ENCODE results near the gene MAGEF1. TPM values are rescaled to one million over a fixed set of nuclear protein-coding genes. Genes with fewer than 3 reads are reported as not detected.

The MAGEF1 gene
- total RNA-seq, 1 experiment from 2014 or later = 59.1 TPM

- CTCF ChIA-PET = no interaction called here
- H3K4me1 Mint-ChIP-seq (ENCODE audit: low read depth, unreplicated experiment) = no peaks in the 10 kb centered on the region
- no TSS peak for BruUV-seq (replicated peaks)
These were observed 20.2 kb downstream of the MAGEF1 start for GRCh38 chr3:184691397-184692231.

GRCh38 chr3:184690192-184690883 is 21.5 kb downstream of the MAGEF1 start:
- Mint-ChIP-seq H3K27ac (ENCODE audit: unreplicated experiment) (no peak overlapping the region), H3K4me1 (ENCODE audit: low read depth, unreplicated experiment) (no peaks in the 10 kb centered on the region), H3K9me3 (ENCODE audit: unreplicated experiment) (no peaks in the 10 kb centered on the region), H3K4me3 (ENCODE audit: unreplicated experiment) (no peak overlapping the region), H3K27me3 (ENCODE audit: insufficient read depth, unreplicated experiment) (no peaks in the 10 kb centered on the region), H3K36me3 (ENCODE audit: insufficient read depth, unreplicated experiment) (no peaks in the 10 kb centered on the region)
- Histone ChIP-seq H3K9me3 (no peaks in the 10 kb centered on the region), H3K36me3 (ENCODE audit: control insufficient read depth, insufficient read depth, low read length) (no peaks in the 10 kb centered on the region), H3K4me3 (ENCODE audit: low read depth, low read length) (no peak overlapping the region), H3K4me1 (no peaks in the 10 kb centered on the region), H3K27me3 (replicated peaks; ENCODE audit: control insufficient read depth, insufficient read depth, low read length) (no peaks in the 10 kb centered on the region)
- intact Hi-C loops (cut with micrococcal nuclease; ENCODE audit: unreplicated experiment) = no loop called here
- POLR2A ChIA-PET = no interaction called here
- no peak for DNase-seq
- BruUV-seq (replicated peaks) = no TSS peak
- TF ChIP-seq, protein P1, sequence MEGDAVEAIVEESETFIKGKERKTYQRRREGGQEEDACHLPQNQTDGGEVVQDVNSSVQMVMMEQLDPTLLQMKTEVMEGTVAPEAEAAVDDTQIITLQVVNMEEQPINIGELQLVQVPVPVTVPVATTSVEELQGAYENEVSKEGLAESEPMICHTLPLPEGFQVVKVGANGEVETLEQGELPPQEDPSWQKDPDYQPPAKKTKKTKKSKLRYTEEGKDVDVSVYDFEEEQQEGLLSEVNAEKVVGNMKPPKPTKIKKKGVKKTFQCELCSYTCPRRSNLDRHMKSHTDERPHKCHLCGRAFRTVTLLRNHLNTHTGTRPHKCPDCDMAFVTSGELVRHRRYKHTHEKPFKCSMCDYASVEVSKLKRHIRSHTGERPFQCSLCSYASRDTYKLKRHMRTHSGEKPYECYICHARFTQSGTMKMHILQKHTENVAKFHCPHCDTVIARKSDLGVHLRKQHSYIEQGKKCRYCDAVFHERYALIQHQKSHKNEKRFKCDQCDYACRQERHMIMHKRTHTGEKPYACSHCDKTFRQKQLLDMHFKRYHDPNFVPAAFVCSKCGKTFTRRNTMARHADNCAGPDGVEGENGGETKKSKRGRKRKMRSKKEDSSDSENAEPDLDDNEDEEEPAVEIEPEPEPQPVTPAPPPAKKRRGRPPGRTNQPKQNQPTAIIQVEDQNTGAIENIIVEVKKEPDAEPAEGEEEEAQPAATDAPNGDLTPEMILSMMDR (IDR thresholded peaks at IDR 0.05; ENCODE audit: insufficient read depth in 1 of 2, low read depth in 1 of 2, low read length in 1 of 2, severe bottlenecking in 1 of 2, unreplicated experiment in 1 of 2) = no peak
- CTCF ChIA-PET = no interaction called here

More at GRCh38 chr3:184691397-184692231, 20.2 kb downstream of the MAGEF1 start:
- intact Hi-C loops (cut with micrococcal nuclease; ENCODE audit: unreplicated experiment) = no loop called here
- H3K27ac Mint-ChIP-seq (ENCODE audit: unreplicated experiment) = no peak overlapping the region
- no peak for DNase-seq
- POLR2A ChIA-PET = no interaction called here
- no peaks in the 10 kb centered on the region for H3K9me3 Mint-ChIP-seq (ENCODE audit: unreplicated experiment)
- H3K9me3 ChIP-seq = no peaks in the 10 kb centered on the region
- no peaks in the 10 kb centered on the region for H3K36me3 ChIP-seq (ENCODE audit: control insufficient read depth, insufficient read depth, low read length)
- no peaks in the 10 kb centered on the region for H3K36me3 Mint-ChIP-seq (ENCODE audit: insufficient read depth, unreplicated experiment)
- H3K4me1 ChIP-seq = no peaks in the 10 kb centered on the region
- TF ChIP-seq, protein P1 (IDR thresholded peaks at IDR 0.05; ENCODE audit: insufficient read depth in 1 of 2, low read depth in 1 of 2, low read length in 1 of 2, severe bottlenecking in 1 of 2, unreplicated experiment in 1 of 2) = no peak
- no peak overlapping the region for H3K4me3 ChIP-seq (ENCODE audit: low read depth, low read length)
- no peak overlapping the region for H3K4me3 Mint-ChIP-seq (ENCODE audit: unreplicated experiment)
- H3K27me3 ChIP-seq (replicated peaks; ENCODE audit: control insufficient read depth, insufficient read depth, low read length) = no peaks in the 10 kb centered on the region
- H3K27me3 Mint-ChIP-seq (ENCODE audit: insufficient read depth, unreplicated experiment) = no peaks in the 10 kb centered on the region

DNA sequence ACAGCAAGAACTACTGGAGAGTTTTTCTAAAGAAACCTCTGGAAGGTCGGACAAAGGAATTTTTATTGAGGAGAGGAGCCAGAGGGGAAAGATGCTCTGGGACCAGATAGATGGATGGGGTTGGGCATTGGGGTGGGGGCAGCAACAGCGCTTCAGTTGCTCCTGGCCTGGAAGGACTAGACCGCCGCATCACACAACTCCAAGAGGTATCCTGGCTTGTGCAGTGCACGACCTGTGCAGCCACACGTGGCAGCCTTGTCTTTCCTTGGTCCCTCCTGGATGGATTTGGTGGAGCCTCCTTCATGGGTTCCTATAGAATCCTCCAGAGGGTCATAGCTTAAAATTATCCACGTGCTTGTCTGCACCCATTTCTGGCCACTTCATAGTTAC is 23.0 kb downstream of the MAGEF1 start:
- H3K36me3 Mint-ChIP-seq (ENCODE audit: insufficient read depth, unreplicated experiment) = no peaks in the 10 kb centered on the region
- H3K9me3 Mint-ChIP-seq (ENCODE audit: unreplicated experiment) = no peaks in the 10 kb centered on the region
- ChIA-PET POLR2A (no interaction called here), CTCF (interaction anchor here (0.6 to 1.4 kb wide), 3 partner anchors 18 to 128 kb away, joined by 3 to 6 read pairs (median 3); partner anchors contain the start of gene EPHB3)
- TF ChIP-seq, protein P1 (IDR thresholded peaks at IDR 0.05; ENCODE audit: insufficient read depth in 1 of 2, low read depth in 1 of 2, low read length in 1 of 2, severe bottlenecking in 1 of 2, unreplicated experiment in 1 of 2) = no peak
- no peaks in the 10 kb centered on the region for H3K27me3 Mint-ChIP-seq (ENCODE audit: insufficient read depth, unreplicated experiment)
- no peaks in the 10 kb centered on the region for H3K4me1 Mint-ChIP-seq (ENCODE audit: low read depth, unreplicated experiment)
- Histone ChIP-seq H3K9me3 (no peaks in the 10 kb centered on the region), H3K4me1 (no peaks in the 10 kb centered on the region), H3K36me3 (ENCODE audit: control insufficient read depth, insufficient read depth, low read length) (no peaks in the 10 kb centered on the region), H3K27me3 (replicated peaks; ENCODE audit: control insufficient read depth, insufficient read depth, low read length) (no peaks in the 10 kb centered on the region), H3K4me3 (ENCODE audit: low read depth, low read length) (no peak overlapping the region)
- no peak overlapping the region for H3K27ac Mint-ChIP-seq (ENCODE audit: unreplicated experiment)
- H3K4me3 Mint-ChIP-seq (ENCODE audit: unreplicated experiment) = no peak overlapping the region
- no TSS peak for BruUV-seq (replicated peaks)
- DNase-seq = no peak
- intact Hi-C loops (cut with micrococcal nuclease; ENCODE audit: unreplicated experiment) = no loop called here
